ENCODE measurements around the gene ZPBP.

The ZPBP gene

GRCh38 chr7:50101873-50102272 is 8.8 kb upstream of the ZPBP start:
- TF ChIP-seq GABPA (IDR thresholded peaks at IDR 0.05; ENCODE audit: low read depth) (no peak), REST (IDR thresholded peaks at IDR 0.05; ENCODE audit: insufficient replicate concordance, low read depth) (no peak), CTCF (IDR thresholded peaks at IDR 0.05; ENCODE audit: insufficient read depth, low read length) (no peak), SPI1 (IDR thresholded peaks at IDR 0.05; ENCODE audit: borderline replicate concordance, low read depth) (no peak), POLR2AphosphoS5 (IDR thresholded peaks at IDR 0.05; ENCODE audit: low read depth) (no peak)
- no peak for DNase-seq (ENCODE audit: low read depth in 1 of 2, low spot score in 1 of 2)
- Histone ChIP-seq H3K27me3 (ENCODE audit: insufficient read depth, poor library complexity, severe bottlenecking) (no peaks in the 10 kb centered on the region), H3K4me3 (replicated peaks; ENCODE audit: insufficient read depth, low read length) (no peak overlapping the region), H3K27ac (replicated peaks) (no peak overlapping the region)

DNA sequence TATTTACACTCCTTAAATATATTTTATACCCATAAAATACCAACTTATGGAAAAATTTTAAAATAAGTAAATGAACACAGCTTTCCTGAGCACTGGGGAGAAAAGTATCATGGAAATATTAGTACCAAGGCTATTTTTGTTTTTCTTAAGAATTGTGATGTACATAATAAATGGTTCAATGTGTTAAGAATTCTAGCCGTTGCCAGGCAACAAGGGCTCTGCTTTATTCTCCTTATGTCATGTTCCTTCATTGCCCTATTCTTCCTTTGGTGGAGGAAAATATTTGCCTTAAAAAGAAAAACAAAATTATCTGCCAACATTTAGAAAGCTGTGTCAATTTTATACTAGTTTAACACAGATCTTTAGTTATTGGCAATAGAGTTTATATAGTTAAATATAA is 2.6 kb upstream of the ZPBP start:
- no peak overlapping the region for H3K4me3 ChIP-seq (replicated peaks; ENCODE audit: insufficient read depth, low read length)
- H3K27me3 ChIP-seq (ENCODE audit: insufficient read depth, poor library complexity, severe bottlenecking): no peaks in the 10 kb centered on the region
- TF ChIP-seq CTCF (IDR thresholded peaks at IDR 0.05; ENCODE audit: insufficient read depth, low read length): no peak
- TF ChIP-seq REST (IDR thresholded peaks at IDR 0.05; ENCODE audit: insufficient replicate concordance, low read depth): no peak
- TF ChIP-seq GABPA (IDR thresholded peaks at IDR 0.05; ENCODE audit: low read depth): no peak
- no peak for TF ChIP-seq SPI1 (IDR thresholded peaks at IDR 0.05; ENCODE audit: borderline replicate concordance, low read depth)
- TF ChIP-seq POLR2AphosphoS5 (IDR thresholded peaks at IDR 0.05; ENCODE audit: low read depth): no peak
- no peak for DNase-seq (ENCODE audit: low read depth in 1 of 2, low spot score in 1 of 2)
- H3K27ac ChIP-seq (replicated peaks): no peak overlapping the region

- no peak for DNase-seq (ENCODE audit: low read depth in 1 of 2, low spot score in 1 of 2)
- no peak overlapping the region for H3K4me3 ChIP-seq (replicated peaks; ENCODE audit: insufficient read depth, low read length)
- no peak for TF ChIP-seq POLR2AphosphoS5 (IDR thresholded peaks at IDR 0.05; ENCODE audit: low read depth)
- TF ChIP-seq REST (IDR thresholded peaks at IDR 0.05; ENCODE audit: insufficient replicate concordance, low read depth): no peak
- no peak for TF ChIP-seq GABPA (IDR thresholded peaks at IDR 0.05; ENCODE audit: low read depth)
- no peak for TF ChIP-seq SPI1 (IDR thresholded peaks at IDR 0.05; ENCODE audit: borderline replicate concordance, low read depth)
- TF ChIP-seq CTCF (IDR thresholded peaks at IDR 0.05; ENCODE audit: insufficient read depth, low read length): no peak
- H3K27me3 ChIP-seq (ENCODE audit: insufficient read depth, poor library complexity, severe bottlenecking): peaks cover 7% of the 10 kb centered on the region
- H3K27ac ChIP-seq (replicated peaks): no peak overlapping the region
Observed at GRCh38 chr7:50088463-50089129, 4.5 kb downstream of the ZPBP start.

Measured in HL-60 (cell line).